Smooth muscle cell (in vitro differentiated cells): ENCODE measurements around the gene TAF3. TPM values are rescaled to one million over a fixed set of nuclear protein-coding genes. Genes with fewer than 3 reads are reported as not detected.
"Not testable (repeated sequence)": the region's sequence is repeated elsewhere in the genome, so short reads cannot be mapped to it uniquely, and the experiment has no call there.

Experiments
- DNase-seq: peaks from one replicate; lab custom pipeline; 2025; ENCODE audit not compliant: unreplicated experiment; lab: John Stamatoyannopoulos, UW
- H2AFZ ChIP-seq: fragments of 200-600 bp; sonication (generic); 2 replicates; pipeline ENCODE4 v1.6.0; 2016; ENCODE audit warnings: antibody characterized with exemption, low read depth, mild to moderate bottlenecking
- H3F3A ChIP-seq: fragments of 200-600 bp; sonication (generic); 2 replicates; pipeline ENCODE4 v1.6.0; 2017; ENCODE audit warnings: antibody characterized with exemption, low read depth
- H3K27ac ChIP-seq: fragments of 200-600 bp; sonication (generic); 2 replicates; pipeline ENCODE4 v1.5.1; 2016; ENCODE audit warnings: low read depth, mild to moderate bottlenecking
- H3K27me3 ChIP-seq: fragments of 200-600 bp; sonication (generic); 2 replicates; pipeline ENCODE4 v1.6.1; 2016; ENCODE audit warnings: low read depth, mild to moderate bottlenecking
- H3K36me3 ChIP-seq: fragments of 200-600 bp; sonication (generic); 2 replicates; pipeline ENCODE4 v1.5.1; 2016; ENCODE audit warnings: low read depth
- H3K4me1 ChIP-seq: fragments of 200-600 bp; sonication (generic); 2 replicates; pipeline ENCODE4 v1.5.1; 2016; ENCODE audit warnings: low read depth
- H3K4me2 ChIP-seq: fragments of 200-600 bp; sonication (generic); 2 replicates; pipeline ENCODE4 v1.6.0; 2016; ENCODE audit warnings: mild to moderate bottlenecking
- H3K4me3 ChIP-seq: fragments of 200-600 bp; sonication (generic); 2 replicates; pipeline ENCODE4 v1.5.1; 2016; ENCODE audit warnings: mild to moderate bottlenecking
- H3K79me2 ChIP-seq: fragments of 200-600 bp; sonication (generic); 2 replicates; pipeline ENCODE4 v1.6.0; 2016; ENCODE audit warnings: low read depth, mild to moderate bottlenecking
- H3K9ac ChIP-seq: fragments of 200-600 bp; sonication (generic); 2 replicates; pipeline ENCODE4 v1.6.0; 2016; ENCODE audit warnings: low read depth
- H3K9me3 ChIP-seq: fragments of 200-600 bp; sonication (generic); replicated peaks from 2 replicates; pipeline ENCODE4 v1.5.1; 2016; ENCODE audit warnings: low read depth
- H4K20me1 ChIP-seq: fragments of 200-600 bp; sonication (generic); 2 replicates; pipeline ENCODE4 v1.6.0; 2016; ENCODE audit warnings: low read depth
- CTCF ChIP-seq: fragments of 200-600 bp; sonication (generic); IDR thresholded peaks from 2 replicates; pipeline ENCODE4 v1.5.1; 2017; ENCODE audit warnings: borderline replicate concordance, mild to moderate bottlenecking, antibody characterized with exemption; ENCODE audit not compliant: insufficient read depth, poor library complexity, severe bottlenecking
- WGBS: methylation state at CpG from one replicate; pipeline ENCODE4 v1.1.7; 2016; ENCODE audit warnings: low lambda C conversion rate; 5-methylcytosine and 5-hydroxymethylcytosine counted together
- polyA plus RNA-seq: library from polyadenylated mRNA; unstranded; fragments of >200 nt; fragmentation: Nextera tagmentation; extraction: Ambion mirVana; gene quantifications from 2 replicates; pipeline ENCODE4 v1.2.1, GENCODE V29; 2016
- total RNA-seq: library from RNA; depleted of rRNA; stranded (reverse); fragments of >200 nt; gene quantifications from 2 replicates; pipeline ENCODE4 v1.2.3, GENCODE V29; 2014

TAF3 gene
- total and polyA plus RNA-seq, 2 experiments from 2014 or later, result 3.7 to 7.0 TPM

GRCh38 chr10:7811000-7811399 lies 7.3 kb upstream of the TAF3 start:
- H4K20me1 ChIP-seq, result peaks cover 2% of the 10 kb centered on the region
- no peak overlapping the region for H2AFZ ChIP-seq
- no peaks in the 10 kb centered on the region for H3K27me3 ChIP-seq
- no peaks in the 10 kb centered on the region for H3K9me3 ChIP-seq
- H3K4me2 ChIP-seq, result no peak overlapping the region
- H3F3A ChIP-seq, result peaks cover 12% of the 10 kb centered on the region
- no peak for TF ChIP-seq CTCF
- no peak overlapping the region for H3K9ac ChIP-seq
- H3K4me3 ChIP-seq, result no peak overlapping the region
- no peak for DNase-seq
- H3K79me2 ChIP-seq, result no peaks in the 10 kb centered on the region
- H3K36me3 ChIP-seq, result peaks cover 16% of the 10 kb centered on the region
- H3K4me1 ChIP-seq, result no peaks in the 10 kb centered on the region
- 94% methylated on average over 5 of the region's 5 CpGs for WGBS
- no peak overlapping the region for H3K27ac ChIP-seq

- not testable (repeated sequence) for H3K9me3 ChIP-seq, H3K27ac ChIP-seq, H3K4me1 ChIP-seq, H3K9ac ChIP-seq, H3K4me3 ChIP-seq, H3F3A ChIP-seq, DNase-seq, H3K79me2 ChIP-seq, H4K20me1 ChIP-seq, H3K27me3 ChIP-seq, H2AFZ ChIP-seq, H3K4me2 ChIP-seq
- H3K36me3 ChIP-seq, result peaks cover 16% of the 10 kb centered on the region
- 89% methylated on average over 7 of the region's 7 CpGs for WGBS
These were observed 6.6 kb upstream of the TAF3 start for GRCh38 chr10:7811743-7812142.

- Histone ChIP-seq H3K4me1 (no peaks in the 10 kb centered on the region), H3K4me2 (no peak overlapping the region), H3K79me2 (no peaks in the 10 kb centered on the region), H3K4me3 (no peak overlapping the region), H2AFZ (no peak overlapping the region), H3K27ac (no peak overlapping the region), H3K9me3 (no peaks in the 10 kb centered on the region), H3K36me3 (peaks cover 2% of the 10 kb centered on the region), H3K27me3 (no peaks in the 10 kb centered on the region), H3F3A (no peaks in the 10 kb centered on the region), H3K9ac (no peak overlapping the region), H4K20me1 (no peaks in the 10 kb centered on the region)
- 59% methylated on average over 3 of the region's 3 CpGs for WGBS
- no peak for DNase-seq
- TF ChIP-seq CTCF, result no peak
These were observed 4.8 kb upstream of the TAF3 start for GRCh38 chr10:7813481-7813880.

- Histone ChIP-seq H3K4me3 (peak overlapping the region; percentile 86), H3K4me1 (peaks cover 6% of the 10 kb centered on the region), H3K4me2 (peak overlapping the region; percentile 87), H3K79me2 (peaks cover 22% of the 10 kb centered on the region), H2AFZ (peak overlapping the region; percentile 79), H4K20me1 (peaks cover 7% of the 10 kb centered on the region), H3F3A (no peaks in the 10 kb centered on the region), H3K36me3 (no peaks in the 10 kb centered on the region), H3K9ac (no peak overlapping the region), H3K9me3 (no peaks in the 10 kb centered on the region), H3K27ac (no peak overlapping the region), H3K27me3 (no peaks in the 10 kb centered on the region)
- TF ChIP-seq CTCF, result no peak
- no peak for DNase-seq
- 13% methylated on average over 12 of the region's 12 CpGs for WGBS
These were observed 729 bp upstream of the TAF3 start for GRCh38 chr10:7817576-7817975.
